Right renal cortex interstitium (tissue), 3 donors: ENCODE results near the gene RELN. TPM values are rescaled to one million over a fixed set of nuclear protein-coding genes. Genes with fewer than 3 reads are reported as not detected.

Source experiments
- DNase-seq, 3 donors: peaks; one replicate each; pipeline ENCODE4 v3.0.0-alpha.2; 2013; ENCODE audit warnings: low read depth in 3 of 3, low spot score in 2 of 3
- polyA plus RNA-seq, 3 donors: library from polyadenylated mRNA; unstranded; fragments of 120-200 nt; gene quantifications; one replicate each; pipeline ENCODE4 v1.2.1, GENCODE V29; 2013; ENCODE audit not compliant: insufficient read length in 3 of 3

RELN gene
- polyA plus RNA-seq, 3 donors, result 11.2 to 24.3 (median 13.4) TPM

GRCh38 chr7:103445228-103446048 is 544.0 kb downstream of the RELN start:
- no peak for DNase-seq

- no peak for DNase-seq
Measured at GRCh38 chr7:103439661-103440060, 549.8 kb downstream of the RELN start.

DNA sequence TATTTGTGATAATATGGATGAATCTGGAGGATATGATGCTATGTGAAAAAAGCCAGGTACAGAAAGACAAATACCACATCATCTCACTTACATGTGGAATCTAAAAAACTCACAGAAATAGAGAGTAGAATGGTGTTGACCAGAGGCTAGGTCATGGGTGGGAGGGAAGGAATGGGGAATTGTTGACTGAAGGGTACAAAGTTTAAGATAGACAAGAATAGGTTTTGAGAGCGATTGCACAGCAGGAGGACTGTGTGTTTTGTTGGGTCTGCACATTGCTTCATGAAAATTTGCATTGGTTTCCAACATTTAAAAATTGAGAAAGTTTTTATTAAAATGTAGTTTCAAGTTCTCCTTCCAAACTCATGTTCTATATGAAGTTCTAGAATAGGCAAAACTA is 551.8 kb downstream of the RELN start:
- DNase-seq, result no peak

DNA sequence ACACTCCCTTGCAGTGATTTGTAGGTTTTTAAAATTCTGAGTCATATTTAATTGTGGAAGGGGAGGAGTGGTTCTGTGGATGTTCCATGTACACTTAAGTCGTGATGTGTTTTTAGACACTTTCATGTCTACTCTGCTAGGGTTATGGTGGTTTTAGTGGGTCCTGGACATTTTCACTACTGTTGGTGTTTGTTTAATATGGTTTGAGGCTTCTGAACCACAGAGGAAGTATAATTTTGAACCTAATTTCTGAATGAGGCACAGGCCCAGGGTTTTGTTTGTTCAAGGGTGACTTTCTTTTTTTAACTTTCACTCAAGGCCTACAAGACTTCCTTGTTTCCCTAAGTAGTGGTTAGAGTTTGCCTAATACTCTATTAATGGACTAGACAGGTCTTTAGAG is 556.7 kb downstream of the RELN start:
- DNase-seq, result no peak

GRCh38 chr7:103425177-103425576 is 564.3 kb downstream of the RELN start:
- no peak for DNase-seq

GRCh38 chr7:103423467-103424179 is 565.8 kb downstream of the RELN start:
- no peak for DNase-seq

Other genes with a start within 250 kb of the RELN start
- 10 to 100 TPM; 26.7 to 28.0 (median 28.0) TPM for gene ORC5, start 218.4 kb upstream of the RELN start, polyA plus RNA-seq